ENCODE data around the gene SYT3.

DNA sequence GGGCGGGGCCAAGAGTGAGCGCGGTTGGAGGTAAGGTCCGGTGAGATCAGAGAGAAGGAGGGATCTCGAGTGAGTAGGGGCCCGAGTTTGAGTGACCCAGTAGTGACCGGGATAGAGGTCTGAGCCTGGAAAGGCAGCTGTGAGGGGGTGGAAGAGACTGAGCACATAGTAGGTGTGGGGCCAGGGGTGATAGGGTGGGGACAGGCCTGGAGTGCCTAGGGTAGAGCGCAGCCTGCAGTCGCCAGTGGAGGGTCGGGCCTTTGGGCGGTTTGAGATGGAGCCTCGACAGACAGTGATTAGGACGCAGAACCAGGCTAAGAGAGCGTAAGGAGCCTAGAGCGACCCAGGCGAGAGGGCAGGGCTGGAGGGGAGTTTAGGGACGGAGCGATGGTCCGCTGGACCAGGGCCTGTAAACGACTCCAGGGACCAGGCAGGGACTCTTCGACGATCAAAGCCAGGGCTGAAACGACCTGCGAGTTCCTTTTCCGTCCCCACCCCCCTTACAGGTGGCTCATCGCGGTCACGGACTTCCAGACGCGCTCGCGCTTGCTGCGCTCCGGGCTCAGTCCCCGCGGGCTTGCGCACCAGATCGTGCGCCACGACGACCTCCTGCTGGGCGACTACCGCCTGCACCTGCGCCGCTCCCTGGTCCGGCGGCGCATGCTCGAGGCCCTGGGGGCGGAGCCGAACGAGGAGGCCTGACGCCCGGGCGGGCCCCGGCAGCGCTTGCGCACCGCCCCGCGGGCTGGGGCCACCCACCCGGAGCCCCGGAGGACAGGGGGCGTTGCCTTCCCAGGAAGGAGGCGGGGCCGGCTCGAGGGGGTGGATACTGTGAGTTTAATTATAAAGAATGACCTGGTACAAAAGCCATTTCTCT, 19.0 kb upstream of the SYT3 start:
- no peak for TF ChIP-seq CTCF (IDR thresholded peaks at IDR 0.05; ENCODE audit: insufficient read depth, low read length, poor library complexity, severe bottlenecking)
- TF ChIP-seq EZH2phosphoT487 (conservative IDR thresholded peaks at IDR 0.05; ENCODE audit: low read length), result no peak
